Mesendoderm (in vitro differentiated cells): ENCODE measurements around the gene HMG20B. TPM values are rescaled to one million over a fixed set of nuclear protein-coding genes. Genes with fewer than 3 reads are reported as not detected.

Experiments
- small RNA-seq: library from polyadenylated mRNA; stranded (forward); fragments of <200 nt; extraction: miRNeasy Mini kit (QIAGEN cat#:217004); gene quantifications from one replicate; pipeline ENCODE3, GENCODE V24; 2013; ENCODE audit not compliant: insufficient read depth

The HMG20B gene

Small RNAs within 50 kb of the gene (small RNA-seq; reads per million reads assigned to genes)
- not detected for gene AC005786.1
